ENCODE measurements around the gene ATM.

GRCh38 chr11:108402241-108402640, 179.4 kb downstream of the ATM start:
- TF ChIP-seq POLR2A (IDR thresholded peaks at IDR 0.05) (no peak), CTCF (IDR thresholded peaks at IDR 0.05) (no peak)
